ENCODE results near the gene IFITM2.
A peak's percentile ranks its signal among the peaks of the same experiment; 100 is the strongest.
"Not testable (repeated sequence)": the region's sequence is repeated elsewhere in the genome, so short reads cannot be mapped to it uniquely, and the experiment has no call there.

Gene IFITM2

GRCh38 chr11:307766-308708 is at the start of gene IFITM2:
TSS of gene IFITM2 (plus strand) at chr11:307816. CDS start at chr11:308193, 377 bp downstream.
- peak within 1 kb of the TSS; percentile 78 for H3K4me3 ChIP-seq (replicated peaks; ENCODE audit: low read depth, low read length)
- TF ChIP-seq CTCF (IDR thresholded peaks at IDR 0.05; ENCODE audit: low read length, missing control alignments): peak; percentile 10
- DNase-seq (ENCODE audit: low read depth): peak; percentile 92

- no peak for DNase-seq (ENCODE audit: low read depth)
- no peak overlapping the region for H3K4me3 ChIP-seq (replicated peaks; ENCODE audit: low read depth, low read length)
- no peak for TF ChIP-seq CTCF (IDR thresholded peaks at IDR 0.05; ENCODE audit: low read length, missing control alignments)
These were observed 48.2 kb upstream of the IFITM2 start for GRCh38 chr11:259413-259812.

- no peak for DNase-seq (ENCODE audit: low read depth)
These were observed 46.0 kb upstream of the IFITM2 start for GRCh38 chr11:261624-262023.

GRCh38 chr11:266676-267439 is 40.8 kb upstream of the IFITM2 start:
- no peak overlapping the region for H3K4me3 ChIP-seq (replicated peaks; ENCODE audit: low read depth, low read length)
- no peak for TF ChIP-seq CTCF (IDR thresholded peaks at IDR 0.05; ENCODE audit: low read length, missing control alignments)
- no peak for DNase-seq (ENCODE audit: low read depth)

More at GRCh38 chr11:261624-262023, 46.0 kb upstream of the IFITM2 start:
- TF ChIP-seq CTCF (IDR thresholded peaks at IDR 0.05; ENCODE audit: low read length, missing control alignments): no peak
- H3K4me3 ChIP-seq (replicated peaks; ENCODE audit: low read depth, low read length): no peak overlapping the region

- H3K4me3 ChIP-seq (replicated peaks; ENCODE audit: low read depth, low read length): no peak overlapping the region
- TF ChIP-seq CTCF (IDR thresholded peaks at IDR 0.05; ENCODE audit: low read length, missing control alignments): no peak
- no peak for DNase-seq (ENCODE audit: low read depth)
These were observed 40.1 kb upstream of the IFITM2 start for GRCh38 chr11:267491-267994.

GRCh38 chr11:268716-269145 is 38.9 kb upstream of the IFITM2 start:
- not testable (repeated sequence) for DNase-seq (ENCODE audit: low read depth)

More at GRCh38 chr11:268716-269145, 38.9 kb upstream of the IFITM2 start:
- H3K4me3 ChIP-seq (replicated peaks; ENCODE audit: low read depth, low read length): not testable (repeated sequence)
